Renal pelvis (tissue), 4 donors: ENCODE data around the gene TBXA2R. TPM values are rescaled to one million over a fixed set of nuclear protein-coding genes. Genes with fewer than 3 reads are reported as not detected.

ENCODE experiments used
- DNase-seq: peaks from one replicate; pipeline ENCODE4 v3.0.0-alpha.2; 2013
- polyA plus RNA-seq, 3 donors: library from polyadenylated mRNA; unstranded; fragments of 120-200 nt; gene quantifications; one replicate each; pipeline ENCODE4 v1.2.1, GENCODE V29; 2013; ENCODE audit not compliant: insufficient read length in 3 of 3

Gene TBXA2R
- polyA plus RNA-seq, 3 donors, result 3.8 TPM

GRCh38 chr19:3620145-3620816 is 13.6 kb upstream of the TBXA2R start:
- DNase-seq, result no peak

- no peak for DNase-seq
These were observed 12.9 kb upstream of the TBXA2R start for GRCh38 chr19:3619631-3620012.

GRCh38 chr19:3618811-3619630 is 12.3 kb upstream of the TBXA2R start:
- DNase-seq, result no peak

GRCh38 chr19:3618144-3618810 is 11.6 kb upstream of the TBXA2R start:
- DNase-seq, result no peak

- no peak for DNase-seq
These were observed 10.8 kb upstream of the TBXA2R start for GRCh38 chr19:3617463-3617862.

GRCh38 chr19:3615524-3616135 is 9.0 kb upstream of the TBXA2R start:
- DNase-seq, result no peak

GRCh38 chr19:3614858-3615505 is 8.3 kb upstream of the TBXA2R start:
- no peak for DNase-seq

GRCh38 chr19:3613818-3614661 is 7.4 kb upstream of the TBXA2R start:
- peak; percentile 20 for DNase-seq

- DNase-seq, result no peak
These were observed 6.4 kb upstream of the TBXA2R start for GRCh38 chr19:3612901-3613741.

- no peak for DNase-seq
These were observed 5.7 kb upstream of the TBXA2R start for GRCh38 chr19:3612330-3612729.

GRCh38 chr19:3611841-3612240 is 5.2 kb upstream of the TBXA2R start:
- DNase-seq, result no peak

- DNase-seq, result no peak
These were observed 4.4 kb upstream of the TBXA2R start for GRCh38 chr19:3610745-3611717.

- no peak for DNase-seq
These were observed 3.4 kb upstream of the TBXA2R start for GRCh38 chr19:3609779-3610719.

GRCh38 chr19:3608750-3609322 is 2.2 kb upstream of the TBXA2R start:
- no peak for DNase-seq

GRCh38 chr19:3608079-3608641 is 1.5 kb upstream of the TBXA2R start:
- DNase-seq, result no peak

GRCh38 chr19:3607303-3608078 is 816 bp upstream of the TBXA2R start:
- peak; percentile 12 for DNase-seq
